Testis (tissue), 2 donors: ENCODE measurements around the gene SUN1.

Experiments used
- POLR2A ChIP-seq: fragments of 450-650 bp; IDR thresholded peaks from one replicate; pipeline ENCODE4 v1.6.1; 2017; ENCODE audit warnings: antibody characterized with exemption, mild to moderate bottlenecking, moderate library complexity
- TF ChIP-seq, protein P1 (sequence below), 3 experiments: fragments of 450-650 bp in 2 of 3; fragments of 200-600 bp in 1 of 3; sonication (generic) in 1 of 3; IDR thresholded peaks; one replicate each; pipeline ENCODE4 v1.5.1; 2016 to 2019; ENCODE audit warnings: antibody characterized with exemption in 3 of 3, mild to moderate bottlenecking in 2 of 3, moderate library complexity in 1 of 3

DNA sequence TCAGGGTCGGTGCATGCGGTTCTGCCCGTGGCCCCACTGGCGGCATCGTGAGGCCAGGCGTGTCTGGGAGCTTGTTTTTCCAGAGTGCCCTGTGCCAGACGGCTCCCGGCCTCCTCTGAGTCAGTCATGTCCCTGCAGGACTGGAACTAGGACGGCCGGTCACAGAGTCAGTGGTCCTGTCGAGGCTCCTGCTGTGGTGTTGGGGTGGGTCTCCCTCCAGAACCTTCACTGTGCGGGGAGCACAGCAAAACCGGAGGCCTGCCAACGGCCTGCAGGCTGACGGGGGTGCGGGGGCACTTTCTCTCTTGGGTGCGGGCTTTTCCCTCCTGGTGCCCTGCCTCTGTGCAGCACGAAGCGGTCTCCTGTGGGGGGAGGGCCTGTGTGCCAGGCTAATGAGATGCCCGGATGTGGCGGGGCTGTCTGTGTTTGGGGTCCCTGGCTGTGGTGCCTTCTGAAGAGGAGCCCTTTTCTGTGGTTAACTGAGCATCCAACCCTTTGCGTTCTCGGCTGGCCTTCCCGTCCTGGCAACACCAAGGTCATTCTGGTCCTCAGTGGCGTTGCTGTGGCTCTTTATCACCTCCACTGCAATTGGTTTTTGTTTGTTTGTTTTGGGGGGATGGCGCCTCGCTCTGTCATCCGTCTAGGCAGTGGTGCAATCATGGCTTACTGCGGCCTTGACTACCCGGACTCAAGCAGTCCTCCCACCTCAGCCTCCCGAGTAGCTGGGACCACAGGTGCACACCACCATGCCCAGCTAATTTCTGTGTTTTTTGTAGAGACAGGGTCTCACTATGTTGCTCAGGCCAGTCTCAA is 52.1 kb downstream of the SUN1 start:
- TF ChIP-seq, protein P1, sequence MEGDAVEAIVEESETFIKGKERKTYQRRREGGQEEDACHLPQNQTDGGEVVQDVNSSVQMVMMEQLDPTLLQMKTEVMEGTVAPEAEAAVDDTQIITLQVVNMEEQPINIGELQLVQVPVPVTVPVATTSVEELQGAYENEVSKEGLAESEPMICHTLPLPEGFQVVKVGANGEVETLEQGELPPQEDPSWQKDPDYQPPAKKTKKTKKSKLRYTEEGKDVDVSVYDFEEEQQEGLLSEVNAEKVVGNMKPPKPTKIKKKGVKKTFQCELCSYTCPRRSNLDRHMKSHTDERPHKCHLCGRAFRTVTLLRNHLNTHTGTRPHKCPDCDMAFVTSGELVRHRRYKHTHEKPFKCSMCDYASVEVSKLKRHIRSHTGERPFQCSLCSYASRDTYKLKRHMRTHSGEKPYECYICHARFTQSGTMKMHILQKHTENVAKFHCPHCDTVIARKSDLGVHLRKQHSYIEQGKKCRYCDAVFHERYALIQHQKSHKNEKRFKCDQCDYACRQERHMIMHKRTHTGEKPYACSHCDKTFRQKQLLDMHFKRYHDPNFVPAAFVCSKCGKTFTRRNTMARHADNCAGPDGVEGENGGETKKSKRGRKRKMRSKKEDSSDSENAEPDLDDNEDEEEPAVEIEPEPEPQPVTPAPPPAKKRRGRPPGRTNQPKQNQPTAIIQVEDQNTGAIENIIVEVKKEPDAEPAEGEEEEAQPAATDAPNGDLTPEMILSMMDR (IDR thresholded peaks at IDR 0.05) = no peak
- TF ChIP-seq POLR2A = no peak
